ENCODE results near the gene STAG1. TPM values are rescaled to one million over a fixed set of nuclear protein-coding genes. Genes with fewer than 3 reads are reported as not detected.
"Not testable (repeated sequence)": the region's sequence is repeated elsewhere in the genome, so short reads cannot be mapped to it uniquely, and the experiment has no call there.

Gene STAG1
- total and polyA plus RNA-seq, 2 of the 13 experiments (the other 11 are each of a cell fraction or from before 2014, with no cell fraction given), result 6.2 to 25.9 TPM

DNA sequence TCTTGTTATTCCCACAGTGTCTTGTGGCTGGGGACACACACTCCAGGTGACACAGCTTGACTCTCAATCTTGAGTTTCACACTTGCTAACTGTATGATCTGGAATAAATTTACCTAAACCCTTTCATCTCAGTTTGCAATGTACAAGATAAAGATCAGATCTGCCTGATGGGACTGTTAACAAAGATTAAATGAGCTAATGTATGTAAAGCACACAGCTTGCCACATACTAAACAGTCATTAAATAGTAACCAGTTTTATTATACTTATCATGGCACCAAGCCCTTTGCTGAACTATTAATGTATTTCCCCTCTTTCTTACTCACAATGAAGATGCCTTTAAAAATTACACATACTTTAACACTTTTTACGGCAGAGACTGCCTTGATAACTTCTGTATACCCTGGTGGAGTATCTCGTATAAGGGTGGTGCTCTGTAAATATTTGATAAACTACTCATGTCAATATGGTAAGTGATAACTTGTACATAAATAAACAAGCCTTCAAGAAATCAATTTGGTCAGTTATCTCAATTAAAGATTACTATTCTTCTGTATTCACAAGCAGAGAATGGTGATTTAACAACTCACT, 184.5 kb downstream of the STAG1 start:
- TF ChIP-seq ZNF20 (CRISPR knock-in tag; IDR thresholded peaks at IDR 0.05), result no peak
- TF ChIP-seq SMARCE1 (IDR thresholded peaks at IDR 0.05; ENCODE audit: borderline replicate concordance), result no peak
- TF ChIP-seq SMAD3 (CRISPR knock-in tag; IDR thresholded peaks at IDR 0.05), result no peak
- no peak for TF ChIP-seq ZSCAN30 (CRISPR knock-in tag; IDR thresholded peaks at IDR 0.05)
- no peak for TF ChIP-seq TEAD2 (CRISPR knock-in tag; IDR thresholded peaks at IDR 0.05)
- Histone ChIP-seq H3K27ac (ENCODE audit: extremely low read length, insufficient read depth, low read length) (no peak overlapping the region), H3K4me3 (replicated peaks in 1 of 3; ENCODE audit: insufficient read depth in 1 of 3, low read depth in 2 of 3, low read length in 3 of 3) (no peak overlapping the region), H3K79me2 (ENCODE audit: insufficient read depth, low read length) (no peaks in the 10 kb centered on the region), H2AFZ (ENCODE audit: low read length) (no peak overlapping the region), H3K27me3 (ENCODE audit: control insufficient read depth in 1 of 2, insufficient read depth in 2 of 2, low read length in 2 of 2) (no peaks in the 10 kb centered on the region), H3K9me3 (ENCODE audit: low read length) (no peaks in the 10 kb centered on the region), H3K36me3 (replicated peaks in 1 of 2; ENCODE audit: control insufficient read depth in 1 of 2, insufficient read depth in 2 of 2, low read length in 2 of 2) (0 out of 5 replicates have a peak, but pooled peaks cover 0 to 4% of the 10 kb centered on the region in 2 experiments), H3K4me1 (ENCODE audit: insufficient read depth, low read length) (peaks cover 10% of the 10 kb centered on the region), H3K4me2 (ENCODE audit: low read depth, low read length) (no peak overlapping the region), H3K9ac (ENCODE audit: insufficient read depth, low read depth, low read length) (no peak overlapping the region), H4K20me1 (ENCODE audit: insufficient read depth, low read length) (no peaks in the 10 kb centered on the region)
- ATAC-seq (no peak), DNase-seq (ENCODE audit: low spot score) (no peak), FAIRE-seq (no peak)
- in situ Hi-C loops (cut with HindIII; ENCODE audit: extremely low pct_ligation_motif_present, low pct_unique_long_range_greater_than_20kb), result loop anchor here (25.0 kb wide), 1 partner anchor 170 kb away; no protein-coding TSS in a partner anchor
- intact Hi-C loops (cut with micrococcal nuclease; ENCODE audit: unreplicated experiment), result no loop called here
- 91% methylated on average over 2 of the region's 2 CpGs for WGBS (ENCODE audit: low lambda C conversion rate)
- CTCF ChIA-PET (ENCODE audit: low intra/inter-chr PET ratio, low total read pairs), result no interaction called here
- BruUV-seq (replicated peaks), result no TSS peak
- POLR2A ChIA-PET, result no interaction called here

DNA sequence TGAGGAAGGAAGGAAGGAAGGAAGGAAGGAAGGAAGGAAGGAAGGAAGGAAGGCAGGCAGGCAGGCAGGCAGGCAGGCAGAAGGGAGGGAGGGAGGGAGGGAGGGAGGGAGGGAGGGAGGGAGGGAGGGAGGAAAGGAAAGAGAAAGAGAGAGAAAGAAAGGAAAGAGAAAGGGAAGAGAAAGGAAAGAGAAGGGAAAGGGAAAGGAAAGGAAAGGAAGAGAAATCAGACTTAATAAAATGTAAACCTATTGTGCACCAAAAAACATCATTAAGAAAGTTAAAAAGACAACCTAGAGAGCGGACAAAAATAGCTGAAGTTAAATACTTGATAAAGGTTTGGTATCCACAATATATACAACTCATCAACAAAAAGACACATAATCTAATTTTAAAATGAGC, 187.2 kb downstream of the STAG1 start:
- intact Hi-C loops (cut with micrococcal nuclease; ENCODE audit: unreplicated experiment); H3K4me3 ChIP-seq (replicated peaks in 1 of 3; ENCODE audit: insufficient read depth in 1 of 3, low read depth in 2 of 3, low read length in 3 of 3); BruUV-seq (replicated peaks); H3K27me3 ChIP-seq (ENCODE audit: control insufficient read depth in 1 of 2, insufficient read depth in 2 of 2, low read length in 2 of 2); H3K4me1 ChIP-seq (ENCODE audit: insufficient read depth, low read length); H3K4me2 ChIP-seq (ENCODE audit: low read depth, low read length); H2AFZ ChIP-seq (ENCODE audit: low read length); H3K9ac ChIP-seq (ENCODE audit: insufficient read depth, low read depth, low read length); H3K9me3 ChIP-seq (ENCODE audit: low read length); H3K27ac ChIP-seq (ENCODE audit: extremely low read length, insufficient read depth, low read length); H3K79me2 ChIP-seq (ENCODE audit: insufficient read depth, low read length); DNase-seq (ENCODE audit: low spot score); CTCF ChIA-PET (ENCODE audit: low intra/inter-chr PET ratio, low total read pairs); H4K20me1 ChIP-seq (ENCODE audit: insufficient read depth, low read length); POLR2A ChIA-PET; H3K36me3 ChIP-seq (replicated peaks in 1 of 2; ENCODE audit: control insufficient read depth in 1 of 2, insufficient read depth in 2 of 2, low read length in 2 of 2); ATAC-seq; FAIRE-seq: not testable (repeated sequence)
- in situ Hi-C loops (cut with HindIII; ENCODE audit: extremely low pct_ligation_motif_present, low pct_unique_long_range_greater_than_20kb), result loop anchor here (25.0 kb wide), 1 partner anchor 172 kb away; no protein-coding TSS in a partner anchor
- WGBS (ENCODE audit: low lambda C conversion rate), result 97% methylated on average over 1 of the region's 1 CpG

Data from HepG2 (cell line).